Osteoblast (primary cell): Measurements from ENCODE around the gene B3GALT6. TPM values are rescaled to one million over a fixed set of nuclear protein-coding genes. Genes with fewer than 3 reads are reported as not detected.

Experiments
- DNase-seq: peaks from one replicate; pipeline ENCODE4 v3.0.0; 2011; ENCODE audit warnings: low spot score, mixed read lengths; ENCODE audit not compliant: insufficient read length; ENCODE audit errors: missing footprints
- H2AFZ ChIP-seq: 2 replicates; pipeline ENCODE4 v1.6.0; 2011; ENCODE audit warnings: mild to moderate bottlenecking, low read length
- H3K27ac ChIP-seq: 2 replicates; pipeline ENCODE4 v1.5.1; 2011; ENCODE audit warnings: mild to moderate bottlenecking, low read depth, low read length, moderate library complexity
- H3K27me3 ChIP-seq: 2 replicates; pipeline ENCODE4 v1.6.0; 2012; ENCODE audit warnings: mild to moderate bottlenecking, control low read depth, inconsistent platforms, low read length, moderate library complexity; ENCODE audit not compliant: insufficient read depth
- H3K36me3 ChIP-seq: 2 replicates; pipeline ENCODE4 v1.5.1; 2011; ENCODE audit warnings: mild to moderate bottlenecking, low read length, control low read depth, moderate library complexity; ENCODE audit not compliant: insufficient read depth
- H3K4me1 ChIP-seq: 2 replicates; pipeline ENCODE4 v1.5.1; 2011; ENCODE audit warnings: mild to moderate bottlenecking, low read length, control low read depth, moderate library complexity; ENCODE audit not compliant: insufficient read depth
- H3K4me2 ChIP-seq: 2 replicates; pipeline ENCODE4 v1.6.0; 2011; ENCODE audit warnings: mild to moderate bottlenecking, low read length; ENCODE audit not compliant: insufficient read depth
- H3K4me3 ChIP-seq: fragments of 200-600 bp; sonication (generic); 3 replicates; pipeline ENCODE4 v1.5.1; 2012; ENCODE audit warnings: mild to moderate bottlenecking, low read length, inconsistent platforms; ENCODE audit not compliant: insufficient read depth
- H3K79me2 ChIP-seq: 2 replicates; pipeline ENCODE4 v1.6.0; 2012; ENCODE audit warnings: mild to moderate bottlenecking, low read length, control low read depth, inconsistent platforms; ENCODE audit not compliant: insufficient read depth
- H3K9me3 ChIP-seq: 2 replicates; pipeline ENCODE4 v1.5.1; 2011; ENCODE audit warnings: low read depth, low read length, control low read depth
- H4K20me1 ChIP-seq: 2 replicates; pipeline ENCODE4 v1.6.0; 2012; ENCODE audit warnings: mild to moderate bottlenecking, low read length, control low read depth; ENCODE audit not compliant: insufficient read depth
- CTCF ChIP-seq: IDR thresholded peaks from 2 replicates; pipeline ENCODE4 v1.5.1; 2011; ENCODE audit warnings: mild to moderate bottlenecking, low read depth, low read length, moderate library complexity; ENCODE audit errors: extremely low read depth
- total RNA-seq: library from RNA; depleted of rRNA; stranded (reverse); fragments of >200 nt; gene quantifications from 2 replicates; pipeline ENCODE4 v1.2.3, GENCODE V29; 2012

B3GALT6 gene
- total RNA-seq, 1 donor: 29.7 TPM

GRCh38 chr1:1270813-1271212 lies 38.8 kb downstream of the B3GALT6 start:
- Histone ChIP-seq H3K79me2 (peaks cover 74% of the 10 kb centered on the region), H3K4me1 (peaks cover 28% of the 10 kb centered on the region), H3K4me3 (peak overlapping the region; percentile 18), H2AFZ (no peak overlapping the region), H4K20me1 (peaks cover 29% of the 10 kb centered on the region), H3K9me3 (no peaks in the 10 kb centered on the region), H3K4me2 (peak overlapping the region; percentile 25), H3K36me3 (peaks cover 31% of the 10 kb centered on the region), H3K27me3 (no peaks in the 10 kb centered on the region), H3K27ac (peak overlapping the region; percentile 63)
- DNase-seq: peak; percentile 92
- TF ChIP-seq CTCF: no peak

- H3K79me2 ChIP-seq: peaks cover 63% of the 10 kb centered on the region
- H3K27ac ChIP-seq: peak overlapping the region; percentile 91
- H2AFZ ChIP-seq: no peak overlapping the region
- TF ChIP-seq CTCF: no peak
- no peak for DNase-seq
- H3K4me2 ChIP-seq: peak overlapping the region; percentile 99
- H3K36me3 ChIP-seq: peaks cover 20% of the 10 kb centered on the region
- H3K4me3 ChIP-seq: peak overlapping the region; percentile 80
- H4K20me1 ChIP-seq: peaks cover 26% of the 10 kb centered on the region
- peaks cover 23% of the 10 kb centered on the region for H3K4me1 ChIP-seq
- no peaks in the 10 kb centered on the region for H3K9me3 ChIP-seq
- no peaks in the 10 kb centered on the region for H3K27me3 ChIP-seq
Measured at GRCh38 chr1:1272341-1273208, 40.5 kb downstream of the B3GALT6 start.

DNA sequence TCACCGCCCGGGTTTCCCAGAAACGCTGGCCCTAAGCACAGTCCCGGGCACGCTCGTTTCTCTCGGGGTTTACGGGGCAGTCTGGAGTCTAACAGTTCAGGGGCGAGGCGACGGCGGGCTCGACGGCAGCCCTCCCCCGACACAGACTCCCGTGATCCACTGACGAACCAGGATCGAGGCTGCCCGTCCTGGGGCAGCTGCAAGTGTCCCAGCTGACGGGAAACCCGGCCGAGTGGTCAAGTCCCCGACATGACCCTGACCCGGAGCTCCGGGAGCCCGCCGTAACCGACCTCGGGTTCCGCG lies 41.1 kb downstream of the B3GALT6 start:
- H3K4me2 ChIP-seq: peak overlapping the region; percentile 99
- no peaks in the 10 kb centered on the region for H3K9me3 ChIP-seq
- H3K79me2 ChIP-seq: peaks cover 57% of the 10 kb centered on the region
- peaks cover 23% of the 10 kb centered on the region for H3K4me1 ChIP-seq
- peaks cover 26% of the 10 kb centered on the region for H4K20me1 ChIP-seq
- no peak for TF ChIP-seq CTCF
- H3K36me3 ChIP-seq: peaks cover 16% of the 10 kb centered on the region
- H3K4me3 ChIP-seq: peak overlapping the region; percentile 80
- DNase-seq: no peak
- H3K27ac ChIP-seq: peak overlapping the region; percentile 91
- no peak overlapping the region for H2AFZ ChIP-seq
- no peaks in the 10 kb centered on the region for H3K27me3 ChIP-seq

DNA sequence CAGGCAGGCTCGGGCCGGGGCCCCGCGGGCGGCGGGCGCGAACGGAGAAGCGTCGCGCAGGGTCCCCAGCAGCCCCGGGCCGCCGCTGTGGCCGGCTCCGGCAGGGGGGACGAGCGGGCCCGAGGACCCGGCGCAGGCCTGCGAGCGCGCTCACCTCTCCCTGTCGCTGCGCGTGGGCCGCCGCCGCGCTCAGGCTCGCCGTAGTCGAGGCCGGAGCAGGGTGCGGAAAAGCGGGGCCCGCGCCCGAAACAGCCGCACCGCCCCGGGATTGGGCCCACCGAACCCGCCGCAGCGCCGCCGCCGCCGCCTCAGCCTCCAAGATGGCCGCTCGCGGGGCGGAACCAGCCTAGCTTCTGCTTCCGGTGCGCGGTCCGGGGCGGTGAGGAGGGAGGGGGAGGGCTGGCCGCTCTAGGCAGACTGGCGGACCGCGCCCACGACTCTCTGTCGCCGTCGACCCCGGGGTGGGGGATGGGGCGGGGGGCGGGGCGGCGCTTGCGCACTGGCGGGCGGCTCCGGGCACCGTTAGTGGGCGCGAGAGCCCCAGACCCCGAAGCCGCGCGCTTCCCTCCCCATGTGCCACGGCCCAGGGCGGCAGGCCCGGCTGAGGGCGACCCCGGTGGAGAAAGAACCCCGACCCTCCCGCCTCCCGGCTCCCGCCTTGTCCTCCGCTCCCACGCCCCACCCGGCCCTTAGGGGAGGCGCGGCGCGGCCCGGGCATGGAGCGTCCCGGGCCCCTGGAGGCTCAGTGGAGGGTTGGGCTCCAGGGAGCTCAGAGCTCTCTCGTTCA lies 41.7 kb downstream of the B3GALT6 start, which contains the start of gene UBE2J2:
Gene UBE2J2, minus strand, starts transcription at position 343 of the 787 bp plus-strand sequence. CDS start 5,862 bp downstream, outside the sequence.
- Histone ChIP-seq H2AFZ (peak within 1 kb of the TSS; percentile 56), H3K4me3 (peak within 1 kb of the TSS; percentile 80), H3K27me3 (no peaks in the 10 kb centered on the region), H3K4me1 (peaks cover 23% of the 10 kb centered on the region), H3K9me3 (no peaks in the 10 kb centered on the region), H3K4me2 (peak within 1 kb of the TSS; percentile 99), H3K36me3 (peaks cover 11% of the 10 kb centered on the region), H4K20me1 (peaks cover 26% of the 10 kb centered on the region), H3K27ac (peak within 1 kb of the TSS; percentile 91), H3K79me2 (peaks cover 51% of the 10 kb centered on the region)
- no peak for TF ChIP-seq CTCF
- peak; percentile 100 for DNase-seq
